Hypothalamus (tissue), 51 donors: ENCODE data around the gene ARHGAP9.
"Not testable (repeated sequence)": the region's sequence is repeated elsewhere in the genome, so short reads cannot be mapped to it uniquely, and the experiment has no call there.

Experiments used
- DNase-seq, 51 donors: peaks; one replicate each; lab custom pipeline; 2025; lab: John Stamatoyannopoulos, UW

Gene ARHGAP9

DNA sequence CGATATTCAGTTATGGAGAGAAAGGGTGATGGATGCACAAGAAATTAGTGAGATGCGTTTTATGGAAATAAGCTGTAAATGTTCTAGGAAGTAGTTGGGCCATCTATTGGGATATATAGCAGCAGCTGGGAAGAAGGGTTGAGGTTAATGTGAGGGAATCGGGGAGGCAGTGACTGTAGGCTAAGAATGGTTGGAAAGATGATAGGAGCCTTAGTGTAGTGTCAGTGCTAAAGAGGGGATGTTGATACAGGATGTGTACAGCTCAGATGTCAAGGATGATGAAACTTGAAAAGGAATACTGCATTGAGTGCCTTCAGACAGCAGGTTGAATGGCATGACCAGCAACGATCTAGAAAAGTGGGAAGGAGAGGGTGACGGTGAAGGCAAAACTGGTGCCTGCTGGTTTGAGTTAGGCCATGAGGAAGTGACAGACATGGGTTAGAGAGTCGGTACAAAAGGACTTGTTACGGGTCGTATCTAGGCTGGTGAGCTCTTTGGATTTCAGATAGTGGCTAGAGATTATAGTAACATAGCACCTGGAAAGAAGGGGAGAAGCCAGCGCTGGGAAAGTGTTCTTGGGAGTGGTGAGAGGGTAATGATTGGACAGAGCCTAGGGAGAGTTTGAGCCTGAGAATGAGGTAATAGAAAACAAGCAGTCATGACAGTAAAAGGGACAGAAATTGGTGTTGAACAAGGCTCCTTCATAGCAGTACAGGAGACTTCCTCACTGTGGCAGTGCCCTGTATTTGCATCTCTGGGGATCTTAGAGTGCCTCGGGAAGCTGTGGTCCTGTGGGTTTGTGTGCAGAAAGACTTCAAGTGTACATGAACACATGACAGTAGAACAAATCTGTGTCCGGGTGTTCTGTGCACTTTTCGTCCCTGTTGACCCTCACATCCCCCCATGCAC lies 17.8 kb upstream of the ARHGAP9 start:
- no peak for DNase-seq

DNA sequence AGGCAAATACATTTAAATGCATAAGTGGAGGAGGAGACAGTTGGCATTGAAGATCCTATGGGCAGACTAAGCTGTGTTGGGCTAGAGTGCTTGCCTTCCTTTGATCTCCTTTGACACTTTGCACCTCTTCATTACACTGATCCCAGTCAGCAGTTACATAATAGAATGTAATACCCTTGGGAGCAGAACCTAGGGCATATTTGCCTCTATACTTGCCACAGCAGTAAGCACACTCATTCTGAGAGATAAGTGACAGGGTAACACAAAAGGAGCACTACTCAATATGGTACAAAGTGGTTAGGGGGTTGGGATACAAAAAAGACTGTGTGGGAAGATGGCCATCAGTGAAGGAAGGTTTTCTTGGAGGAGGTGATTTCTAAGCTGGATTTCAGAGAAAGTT lies 17.2 kb upstream of the ARHGAP9 start:
- no peak for DNase-seq

DNA sequence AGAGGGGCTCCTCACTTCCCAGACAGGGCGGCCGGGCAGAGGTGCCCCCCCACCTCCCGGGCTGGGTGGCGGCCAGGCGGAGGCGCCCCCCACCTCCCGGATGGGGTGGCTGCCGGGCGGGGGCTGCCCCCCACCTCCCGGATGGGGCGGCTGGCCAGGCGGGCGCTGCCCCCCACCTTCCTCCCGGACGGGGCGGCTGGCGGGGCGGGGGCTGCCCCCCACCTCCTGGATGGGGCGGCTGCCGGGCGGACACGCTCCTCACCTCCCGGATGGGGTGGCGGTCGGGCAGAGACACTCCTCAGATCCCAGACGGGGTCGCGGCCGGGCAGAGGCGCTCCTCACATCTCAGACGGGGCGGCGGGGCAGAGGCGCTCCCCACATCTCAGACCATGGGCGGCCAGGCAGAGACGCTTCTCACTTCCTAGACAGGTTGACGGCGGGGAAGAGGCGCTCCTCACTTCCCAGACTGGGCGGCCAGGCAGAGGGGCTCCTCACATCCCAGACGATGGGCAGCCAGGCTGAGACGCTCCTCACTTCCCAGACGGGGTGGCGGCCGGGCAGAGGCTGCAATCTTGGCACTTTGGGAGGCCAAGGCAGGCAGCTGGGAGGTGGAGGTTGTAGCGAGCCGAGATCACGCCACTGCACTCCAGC lies 15.5 kb upstream of the ARHGAP9 start:
- DNase-seq: not testable (repeated sequence)

DNA sequence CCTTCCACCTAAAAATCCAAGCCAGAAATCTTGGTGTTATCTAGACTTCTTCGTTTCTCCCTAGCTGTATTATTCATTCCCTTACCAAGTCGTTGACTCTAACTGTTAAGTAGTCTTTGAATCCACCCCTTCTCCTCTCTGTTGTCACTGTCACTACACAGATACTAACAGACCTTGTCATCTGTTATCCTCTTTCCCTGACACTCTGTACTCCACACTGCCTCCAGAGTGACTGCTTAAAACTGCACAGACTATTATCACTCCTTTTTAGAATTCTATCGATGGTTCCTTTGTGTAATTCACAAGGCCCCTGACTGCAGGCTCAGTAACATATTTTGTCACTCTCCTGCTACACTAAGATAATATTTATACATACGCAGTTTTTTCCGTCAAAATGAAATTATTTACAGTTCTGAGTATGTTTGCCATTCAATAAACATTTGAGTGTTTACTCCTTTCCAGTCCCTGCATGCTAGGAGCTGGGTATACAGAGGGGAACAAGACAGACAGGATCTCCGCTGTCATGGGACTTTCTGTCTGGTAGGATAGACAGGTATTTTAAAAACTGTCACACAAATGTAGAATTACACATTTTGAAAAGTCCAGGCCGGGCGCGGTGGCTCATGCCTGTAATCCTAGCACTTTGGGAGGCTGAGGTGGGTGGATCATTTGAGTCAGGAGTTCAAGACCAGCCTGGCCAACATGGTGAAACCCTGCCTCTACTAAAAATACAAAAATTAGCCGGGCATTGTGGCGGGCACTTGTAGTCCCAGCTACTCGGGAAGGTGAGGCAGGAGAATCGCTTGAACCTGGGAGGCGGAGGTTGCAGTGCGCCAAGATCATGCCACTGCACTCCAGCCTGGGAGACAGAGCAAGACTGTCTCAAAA lies 12.0 kb upstream of the ARHGAP9 start:
- no peak for DNase-seq

DNA sequence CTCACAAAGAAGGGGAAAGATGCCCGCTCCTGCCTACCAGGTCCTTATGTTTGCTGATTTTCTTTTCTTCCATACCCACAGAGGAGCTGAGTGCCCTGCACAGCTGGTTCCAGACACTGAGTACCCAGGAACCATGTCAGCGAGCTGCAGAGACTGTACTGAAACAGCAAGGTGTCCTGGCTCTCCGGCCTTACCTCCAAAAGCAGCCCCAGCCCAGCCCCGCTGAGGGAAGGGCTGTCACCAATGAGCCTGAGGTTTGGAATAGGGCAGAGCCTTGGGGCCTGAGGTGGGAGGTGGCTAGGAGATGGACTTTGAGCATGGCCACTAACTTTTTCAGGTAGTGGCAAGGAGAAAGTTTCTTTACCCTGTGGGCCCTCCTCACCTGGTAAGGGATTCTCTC lies 10.5 kb upstream of the ARHGAP9 start:
- no peak for DNase-seq

DNA sequence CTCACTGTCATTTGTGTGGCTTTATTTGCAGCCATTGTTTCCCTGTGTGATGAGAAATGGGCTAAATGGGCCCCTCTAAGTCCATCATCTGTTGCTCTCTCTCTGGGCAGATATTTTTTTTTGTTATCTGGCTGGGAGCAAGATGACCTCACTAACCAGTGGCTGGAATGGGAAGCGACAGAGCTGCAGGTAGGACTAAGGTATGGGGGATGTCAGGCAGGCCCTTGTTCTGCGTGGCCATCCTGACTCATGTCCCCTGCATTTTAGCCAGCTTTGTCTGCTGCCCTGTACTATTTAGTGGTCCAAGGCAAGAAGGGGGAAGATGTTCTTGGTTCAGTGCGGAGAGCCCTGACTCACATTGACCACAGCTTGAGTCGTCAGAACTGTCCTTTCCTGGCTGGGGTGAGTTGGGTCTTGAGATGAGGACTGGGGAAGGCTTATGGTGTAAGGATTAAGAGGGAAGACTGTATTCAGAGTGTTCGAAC lies 9.5 kb upstream of the ARHGAP9 start:
- DNase-seq: no peak

DNA sequence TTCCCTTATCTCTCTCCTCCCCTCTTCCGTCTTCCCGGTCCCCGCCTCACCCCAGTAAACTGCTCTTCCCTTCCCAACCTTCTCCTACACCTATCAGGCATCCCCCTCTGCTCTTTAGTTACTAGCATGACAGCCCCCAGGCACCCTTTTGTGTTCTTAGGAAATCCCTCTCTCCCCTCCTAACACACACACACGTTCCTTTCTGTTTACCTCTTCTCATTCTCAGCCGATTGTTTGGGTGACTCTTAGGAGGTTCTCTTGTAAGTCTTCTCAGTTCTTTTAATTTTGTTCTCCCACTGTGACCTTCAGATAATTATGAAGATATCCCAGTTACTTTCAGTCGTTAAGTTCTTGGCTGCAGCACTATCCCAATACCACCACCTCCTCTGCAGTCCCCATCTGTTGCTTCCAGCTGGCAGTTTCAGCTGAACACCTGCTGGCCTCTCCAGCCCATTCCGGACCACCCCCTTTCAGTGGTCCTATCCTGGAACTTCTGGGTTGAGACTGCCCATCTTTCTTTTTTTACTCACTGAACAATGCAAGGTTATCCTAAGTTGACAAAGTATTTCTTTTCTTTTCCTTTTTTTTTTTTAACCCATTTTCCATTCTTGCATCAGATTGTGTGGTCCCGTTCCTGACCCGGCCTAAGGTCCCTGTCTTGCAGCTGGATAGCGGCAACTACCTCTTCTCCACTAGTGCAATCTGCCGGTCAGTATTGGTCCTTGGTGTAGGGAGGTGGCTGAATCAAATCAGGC lies 8.9 kb upstream of the ARHGAP9 start:
- no peak for DNase-seq

DNA sequence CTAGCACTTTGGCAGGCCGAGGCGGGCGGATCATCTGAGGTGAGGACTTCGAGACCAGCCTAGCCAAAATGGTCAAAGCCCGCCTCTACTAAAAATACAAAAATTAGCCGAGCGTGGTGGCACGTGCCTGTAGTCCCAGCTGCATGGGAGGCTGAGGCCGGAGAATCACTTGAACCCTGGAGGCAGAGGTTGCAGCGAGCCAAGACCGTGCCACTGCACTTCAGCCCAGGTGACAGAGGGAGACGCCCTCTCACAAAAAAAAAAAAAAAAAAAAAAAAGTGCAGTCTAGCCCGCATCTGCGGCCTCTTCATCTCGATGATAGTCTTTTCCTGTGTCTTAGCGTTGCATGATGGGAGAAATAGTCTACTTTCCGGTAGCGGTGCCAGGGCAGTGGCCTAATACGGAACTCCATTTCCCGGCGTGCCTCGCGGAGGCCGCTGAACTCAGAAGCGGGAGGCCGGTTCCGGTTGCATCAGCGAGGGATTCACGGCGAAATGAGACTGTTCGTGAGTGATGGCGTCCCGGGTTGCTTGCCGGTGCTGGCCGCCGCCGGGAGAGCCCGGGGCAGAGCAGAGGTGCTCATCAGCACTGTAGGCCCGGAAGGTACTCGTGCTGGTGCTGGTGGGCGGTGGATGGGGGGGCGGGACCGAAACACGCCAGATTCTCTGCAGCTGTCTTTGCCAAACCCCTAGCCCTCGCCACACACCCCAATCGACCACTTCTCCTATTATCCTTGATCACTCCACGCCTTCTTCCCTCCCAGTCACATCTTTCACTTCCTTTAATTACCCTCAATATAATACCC lies 8.1 kb upstream of the ARHGAP9 start, which contains the start of gene MARS1:
Gene MARS1 (plus strand): TSS at position 472 of the 805 bp plus-strand sequence. CDS start 23 bp downstream, at position 495.
- peak; percentile 34 to 97 (median 89) for DNase-seq

DNA sequence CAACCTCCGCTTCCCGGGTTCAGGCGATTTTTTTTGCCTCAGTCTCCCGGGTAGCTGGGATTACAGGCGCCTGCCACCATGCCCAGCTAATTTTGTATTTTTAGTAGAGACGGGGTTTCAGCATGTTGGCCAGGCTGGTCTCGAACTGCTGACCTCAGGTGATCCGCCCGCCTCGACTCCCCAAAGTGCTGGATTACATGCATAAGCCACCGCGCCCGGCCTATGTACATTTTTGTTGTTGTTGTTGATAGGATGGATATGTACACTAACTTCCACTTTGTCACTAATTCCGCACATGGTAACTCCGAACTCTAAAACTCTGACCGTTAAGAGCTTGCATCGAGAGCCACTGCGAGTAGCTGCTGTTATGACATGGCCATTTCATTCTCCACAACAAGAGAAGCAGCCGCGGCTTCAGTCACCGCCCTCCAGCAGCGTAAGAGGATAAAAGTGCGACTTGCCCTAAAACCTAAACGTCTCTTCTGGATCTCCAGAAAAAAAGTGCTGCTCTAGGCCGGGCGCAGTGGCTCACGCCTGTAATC lies 7.5 kb upstream of the ARHGAP9 start:
- DNase-seq: no peak

DNA sequence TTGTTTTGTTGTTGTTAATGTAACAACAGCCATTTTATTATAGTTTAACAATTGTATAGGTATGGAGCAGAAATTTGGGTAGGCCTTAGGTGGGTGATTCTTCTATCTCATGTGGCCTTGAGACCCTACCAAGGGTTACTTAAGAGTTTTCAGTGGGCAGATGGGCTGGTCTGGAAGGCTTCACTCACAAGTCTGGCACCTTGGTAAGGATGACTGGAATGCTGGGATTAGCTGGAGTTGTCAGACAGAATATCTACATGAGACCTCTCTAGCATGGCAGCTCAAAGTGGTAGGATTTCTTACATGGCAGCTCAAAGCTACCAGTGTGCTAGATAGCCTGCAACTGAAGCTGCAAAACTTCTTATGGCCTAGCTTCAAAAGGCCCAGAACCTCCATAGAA lies 6.0 kb upstream of the ARHGAP9 start:
- no peak for DNase-seq

DNA sequence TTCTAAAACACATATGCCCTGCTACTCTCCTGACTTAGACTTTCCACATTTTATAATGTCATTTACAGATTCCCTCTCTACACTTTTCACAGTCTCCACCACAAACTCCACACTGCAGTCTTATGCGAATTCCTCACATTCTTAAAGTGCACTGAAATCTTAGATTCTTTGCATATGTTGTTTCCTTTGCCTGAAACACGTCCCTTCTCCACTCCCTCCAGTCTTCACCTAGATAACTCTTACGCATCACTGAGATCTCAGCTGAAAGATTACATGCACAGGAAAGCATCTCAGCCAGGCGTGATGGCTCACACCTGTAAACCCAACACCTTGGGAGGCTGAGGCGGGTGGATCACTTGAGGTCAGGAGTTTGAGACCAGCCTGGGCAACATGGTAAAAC lies 3.8 kb upstream of the ARHGAP9 start:
- no peak for DNase-seq

DNA sequence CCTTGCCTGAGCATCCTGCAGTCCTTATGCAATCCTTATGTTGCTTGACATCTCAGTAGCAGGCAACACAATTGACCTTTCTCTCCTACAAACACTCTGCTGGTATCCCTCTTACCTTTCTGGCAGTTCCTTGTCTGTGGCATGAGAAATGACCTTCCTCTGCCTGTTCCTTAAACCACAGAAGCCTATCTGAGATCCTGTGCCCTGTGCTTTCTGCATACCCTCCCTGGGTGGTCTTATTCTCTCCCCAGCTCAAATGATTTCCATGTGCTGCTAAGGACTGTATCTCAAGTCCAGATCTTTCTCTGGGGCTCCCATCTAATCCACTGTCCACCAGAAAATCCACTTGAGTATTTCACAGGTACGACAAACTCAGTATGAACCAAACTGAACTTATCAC lies 2.0 kb upstream of the ARHGAP9 start:
- DNase-seq: no peak

DNA sequence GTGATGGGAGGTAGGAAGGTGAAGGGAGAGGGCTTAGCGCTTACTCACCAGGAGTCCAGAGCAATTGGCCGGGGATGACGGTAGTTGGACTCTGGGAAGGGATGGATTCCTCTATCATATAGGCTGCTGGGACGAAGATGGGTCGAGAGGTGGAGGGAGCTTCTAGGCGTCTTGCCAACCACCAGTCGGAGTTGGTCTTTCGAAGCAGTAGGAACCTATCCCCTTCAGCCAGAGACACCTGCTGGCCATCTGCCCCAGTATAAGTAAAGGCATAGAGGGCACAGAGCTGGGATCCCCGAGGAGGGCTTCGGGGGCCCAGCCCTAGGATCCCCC lies 657 bp downstream of the ARHGAP9 start:
- DNase-seq: no peak

DNA sequence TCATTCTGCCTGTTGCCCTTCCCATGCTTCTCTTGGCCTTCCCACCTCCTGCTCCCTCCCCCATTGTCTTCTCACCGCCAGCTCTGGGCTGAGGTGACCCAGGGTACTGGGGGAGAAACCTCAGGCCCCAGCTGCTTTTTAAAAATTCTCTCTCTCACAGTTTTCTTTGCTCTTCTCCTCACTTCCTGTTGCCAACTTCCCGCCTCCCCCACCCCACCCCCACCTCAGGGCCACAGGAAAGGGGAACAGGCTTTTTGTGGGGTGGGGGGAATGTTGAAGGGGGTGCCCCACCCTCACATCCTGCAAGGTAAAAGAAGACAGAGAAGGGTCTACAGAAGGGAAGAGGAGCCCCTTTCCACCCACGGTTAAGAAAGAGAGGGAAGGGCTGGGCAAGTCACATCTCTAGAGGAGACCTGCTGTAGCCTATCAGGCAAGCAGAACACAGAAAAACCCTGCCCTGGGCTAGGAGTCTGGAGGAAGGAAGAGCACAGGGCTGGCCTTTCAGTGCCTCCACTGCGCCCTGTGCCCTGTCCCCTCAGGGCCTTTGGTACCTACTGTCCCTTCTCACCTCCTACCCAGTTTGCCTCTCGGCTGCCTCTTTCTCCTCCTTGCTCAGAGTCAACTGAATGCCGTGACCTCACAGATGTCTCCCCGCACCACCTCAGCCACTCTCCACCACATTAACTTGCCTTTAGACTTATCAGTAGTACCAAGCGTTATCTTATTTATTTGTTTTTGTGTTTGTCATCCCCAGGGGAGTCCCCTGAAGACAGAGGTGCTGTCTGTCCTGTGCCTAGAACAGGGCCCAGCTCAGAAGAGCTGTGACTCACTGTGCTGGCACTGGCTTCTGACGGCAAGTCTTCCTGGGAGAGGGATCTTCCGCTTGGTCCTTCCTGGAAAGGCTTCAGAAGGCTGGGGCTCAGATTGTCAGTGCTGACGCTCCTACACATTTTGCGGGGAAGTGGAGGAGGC lies 1.7 kb downstream of the ARHGAP9 start:
- peak in 3 of 51 donors; percentile 9 to 13 (median 11) for DNase-seq

DNA sequence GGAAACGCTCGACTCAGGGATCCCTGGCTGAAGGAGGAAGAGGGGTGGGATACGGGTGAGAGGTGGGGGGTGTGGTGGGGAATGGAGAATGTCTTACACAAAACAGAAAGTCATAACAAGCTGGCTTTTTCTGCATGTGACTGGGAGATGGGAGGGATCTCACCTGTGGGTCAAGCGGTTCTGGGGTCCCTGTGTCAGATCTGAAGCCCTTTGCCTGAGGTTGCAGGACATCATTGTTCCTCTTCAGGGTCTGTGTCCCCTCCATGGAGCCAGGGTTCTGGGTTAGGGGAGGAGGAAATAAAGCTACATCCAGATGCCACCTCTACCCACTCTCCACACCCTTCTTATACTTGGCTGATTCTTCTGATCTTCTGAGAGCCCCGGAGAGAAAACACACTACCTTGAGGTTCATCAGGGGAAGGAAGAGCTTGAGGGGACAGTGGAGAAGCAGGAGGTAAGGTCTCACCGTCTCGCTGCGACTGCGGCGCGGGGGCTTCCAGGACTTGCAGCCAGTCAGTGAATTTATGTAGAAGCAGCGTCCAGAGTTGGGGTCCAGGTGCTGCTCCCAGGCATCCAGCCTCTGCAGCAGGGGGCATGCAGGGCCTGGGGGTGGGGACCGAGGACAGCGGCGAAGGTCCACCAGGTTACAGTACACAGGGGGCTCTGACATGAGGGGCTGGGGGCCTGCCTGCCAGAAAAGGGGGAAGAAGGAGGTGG lies 2.5 kb downstream of the ARHGAP9 start:
- no peak for DNase-seq

DNA sequence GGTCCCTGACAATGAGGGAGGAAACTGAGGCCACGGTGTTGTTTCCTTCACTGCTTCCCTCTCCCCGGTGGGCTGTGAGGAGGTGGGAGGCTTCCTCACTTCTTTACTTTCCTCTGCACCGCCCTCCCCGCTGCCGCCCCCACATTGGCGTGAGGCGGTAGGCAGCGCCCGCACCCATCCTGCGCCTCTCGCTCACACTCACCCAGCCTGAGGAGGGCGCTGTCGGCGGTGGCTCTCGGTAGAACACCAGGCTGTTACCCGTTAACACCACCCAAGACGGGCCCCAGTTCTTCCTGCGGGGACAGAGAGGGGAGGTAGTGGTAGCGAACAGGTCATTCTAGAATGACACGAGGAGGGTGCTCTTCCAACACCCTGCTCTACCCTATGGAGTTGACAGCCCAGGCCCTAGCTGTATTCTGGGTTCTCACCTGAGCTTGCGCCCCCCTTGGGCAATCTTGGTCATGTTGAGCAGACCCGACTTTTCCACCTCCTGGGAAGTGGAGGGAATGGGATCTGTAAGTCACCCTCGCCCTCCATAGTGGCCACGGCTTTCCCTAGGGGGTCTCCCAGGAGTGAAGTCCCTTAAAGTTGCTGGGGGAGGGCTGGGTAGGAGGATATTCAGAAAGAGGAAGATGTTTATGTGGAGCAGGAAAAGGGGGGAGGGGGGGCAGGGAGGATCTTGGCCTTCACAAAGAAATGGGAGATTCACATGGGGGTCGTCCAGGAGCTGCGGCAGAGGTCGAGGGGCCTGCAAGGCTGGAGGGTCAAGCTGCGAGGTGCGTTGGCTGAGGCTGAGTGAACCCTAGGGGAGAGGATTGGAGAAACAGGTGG lies 3.3 kb downstream of the ARHGAP9 start:
- DNase-seq: no peak
